HTR-8/SVneo (cell line): ENCODE results near the gene PTPN14.

Source experiments
- DNase-seq: peaks from one replicate; pipeline ENCODE4 v3.0.0; 2011; ENCODE audit warnings: low spot score, mixed read lengths; ENCODE audit not compliant: insufficient read length
- FAIRE-seq: peaks from 2 replicates; lab custom pipeline; 2011; peaks lifted over from hg19 to GRCh38; lab: Jason Lieb, UNC

Gene PTPN14

DNA sequence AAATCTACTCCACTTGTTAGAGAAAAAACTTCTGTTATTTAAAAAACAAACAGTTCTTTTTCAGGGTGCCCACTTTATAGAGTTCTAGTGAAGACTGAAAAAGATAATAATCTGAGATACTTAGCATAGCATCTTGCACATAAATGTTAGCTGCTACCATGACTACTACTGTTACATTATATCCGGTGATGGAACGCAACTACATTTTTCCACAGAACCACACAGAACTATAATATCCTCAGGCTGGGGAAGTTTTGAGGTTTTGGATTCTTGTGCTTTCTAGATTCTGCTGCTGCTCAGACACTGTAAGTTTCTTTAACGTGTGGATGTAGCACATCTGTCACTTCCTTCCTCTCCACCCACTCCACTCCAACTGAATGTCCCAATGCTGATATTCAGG lies 110.3 kb downstream of the PTPN14 start:
- FAIRE-seq (no peak), DNase-seq (no peak)

DNA sequence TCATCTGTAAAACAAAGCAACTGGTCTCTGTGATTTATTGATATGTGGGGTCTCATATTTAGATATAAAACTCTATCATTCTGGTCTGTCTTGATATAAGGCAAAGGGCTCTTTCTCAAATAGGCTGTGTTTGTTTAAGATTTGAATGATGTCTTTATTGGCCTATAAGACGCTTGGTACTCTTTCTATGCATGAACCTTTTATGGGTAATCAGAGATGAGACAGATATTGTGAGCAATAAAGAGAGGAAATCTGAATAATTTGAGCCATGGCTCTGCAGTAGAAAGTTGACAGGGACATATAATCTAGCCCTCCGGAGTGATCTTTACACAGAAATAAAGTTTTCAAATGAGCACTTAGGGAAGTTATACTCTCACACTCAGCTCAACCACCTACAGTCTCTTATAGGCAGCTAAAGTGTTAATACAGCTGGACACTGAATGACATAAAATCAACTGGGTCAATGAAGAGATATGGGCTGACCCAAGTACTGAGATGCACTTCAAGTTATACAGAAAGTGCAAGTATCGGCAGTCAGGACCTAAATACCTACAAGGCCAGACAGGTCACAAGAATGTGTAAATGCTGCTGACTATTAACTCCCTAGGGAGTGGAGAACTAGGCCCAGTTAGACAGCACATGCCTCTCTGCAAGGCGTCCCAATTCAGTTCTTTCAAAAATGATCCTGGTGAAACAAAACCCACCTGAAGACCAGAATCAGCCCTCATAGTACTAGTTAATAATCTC lies 111.0 kb downstream of the PTPN14 start:
- DNase-seq (no peak), FAIRE-seq (no peak)

DNA sequence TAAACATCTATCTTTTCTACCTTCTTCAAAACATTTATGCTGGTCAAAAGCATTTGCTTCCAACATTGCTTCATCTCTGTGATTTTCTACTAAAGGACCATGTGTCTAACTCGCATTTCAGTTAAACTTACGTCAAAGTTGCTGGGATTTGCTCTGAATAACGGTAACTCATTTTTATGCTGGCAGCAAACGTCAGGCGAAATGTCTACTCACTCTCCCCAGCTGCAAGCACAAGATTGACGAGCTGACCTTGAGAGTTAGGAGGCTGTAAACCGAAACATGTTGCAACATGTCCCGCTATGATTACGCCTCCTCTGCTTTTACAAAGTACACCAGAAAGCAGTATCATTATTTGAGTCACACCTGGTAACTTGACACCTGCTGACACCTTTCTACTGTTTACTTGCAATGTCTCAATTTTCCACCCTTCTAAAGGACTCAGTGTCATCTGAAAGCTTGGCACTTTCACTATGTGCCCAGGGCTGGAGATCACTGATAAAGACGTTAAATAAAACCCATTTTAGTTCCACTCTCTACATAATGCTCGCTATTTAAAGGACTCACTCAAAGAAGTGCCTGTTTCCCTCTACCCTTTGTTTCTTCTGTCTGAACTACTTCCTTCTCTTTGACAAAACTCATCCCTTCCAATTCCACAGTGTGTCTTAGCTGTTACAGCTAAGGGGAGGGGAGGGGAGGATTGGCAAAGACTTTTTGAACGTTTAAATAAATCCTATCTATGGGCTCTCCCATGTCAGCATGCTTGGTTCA lies 111.9 kb downstream of the PTPN14 start:
- DNase-seq, result peak; percentile 79
- FAIRE-seq, result peak; percentile 98

DNA sequence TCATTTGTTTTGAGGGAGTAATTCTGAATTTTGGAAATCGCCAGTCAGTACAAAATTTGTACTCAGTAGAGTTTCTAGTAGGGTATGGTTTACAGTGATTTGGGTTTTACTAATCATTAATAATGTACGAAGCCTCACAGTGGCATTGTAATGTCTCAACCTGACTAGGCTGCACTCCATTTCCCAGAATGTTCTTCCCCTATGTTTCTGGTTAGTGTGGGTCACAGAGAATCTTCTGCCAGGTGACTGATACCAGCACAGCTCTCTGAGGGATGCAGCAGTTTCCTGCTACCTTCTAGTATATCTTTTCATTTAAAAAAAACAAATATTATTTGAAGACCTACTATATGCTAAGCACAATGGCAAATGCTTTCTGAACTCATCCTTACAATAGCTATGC lies 112.9 kb downstream of the PTPN14 start:
- no peak for FAIRE-seq
- no peak for DNase-seq

DNA sequence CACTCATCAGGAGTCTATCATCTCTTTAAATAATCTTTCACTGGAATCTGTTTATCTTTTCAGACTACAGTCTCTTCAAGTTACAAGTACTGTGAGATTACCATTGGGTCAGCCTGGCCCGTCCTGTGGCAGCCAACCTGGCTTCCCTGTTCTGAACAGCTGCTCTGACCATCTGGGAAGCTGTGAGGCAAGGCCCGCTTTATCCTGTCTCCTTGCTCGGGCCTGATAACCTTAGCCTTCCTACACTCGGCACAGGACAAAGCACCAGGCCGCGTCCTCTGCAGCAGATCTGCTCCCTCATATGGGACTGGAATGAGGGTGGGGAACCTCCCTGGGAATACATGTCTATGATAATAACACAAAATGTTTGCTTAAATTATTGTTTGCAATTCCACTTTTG lies 113.3 kb downstream of the PTPN14 start:
- no peak for DNase-seq
- FAIRE-seq, result no peak

DNA sequence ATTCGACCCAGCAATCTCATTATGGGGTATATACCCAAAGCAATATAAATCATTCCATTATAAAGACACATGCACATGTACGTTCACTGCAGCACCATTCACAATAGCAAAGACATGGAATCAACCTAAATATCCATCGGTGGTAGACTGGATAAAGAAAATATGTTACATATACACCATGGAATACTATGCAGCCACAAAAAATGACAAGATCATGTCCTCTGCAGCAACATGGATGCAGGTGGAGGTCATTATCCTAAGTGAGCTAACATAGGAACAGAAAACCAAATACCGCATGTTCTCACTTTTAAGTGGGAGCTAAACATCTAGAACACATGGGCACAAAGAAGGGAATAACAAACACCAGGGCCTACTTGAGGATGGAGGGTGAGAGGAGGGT lies 115.5 kb downstream of the PTPN14 start:
- FAIRE-seq, result no peak
- DNase-seq, result no peak

DNA sequence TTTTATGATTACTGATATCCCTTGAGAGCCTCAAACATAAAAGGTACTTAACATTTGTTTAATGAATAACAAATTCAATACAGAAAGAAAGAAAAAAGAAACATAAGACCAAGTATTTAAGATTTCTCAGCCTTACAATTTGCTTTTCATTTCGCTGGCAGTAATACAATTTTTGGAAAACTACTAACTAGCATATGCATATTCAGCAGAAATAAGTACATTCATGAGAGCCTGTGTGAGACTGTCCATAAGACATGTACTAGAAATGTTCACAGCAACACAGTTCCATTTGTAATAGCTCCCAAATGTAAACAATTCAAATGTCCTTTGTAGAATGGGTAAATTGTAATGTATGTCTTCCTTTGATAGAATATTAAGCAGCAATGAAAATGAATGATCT lies 119.2 kb downstream of the PTPN14 start:
- FAIRE-seq (no peak), DNase-seq (no peak)

DNA sequence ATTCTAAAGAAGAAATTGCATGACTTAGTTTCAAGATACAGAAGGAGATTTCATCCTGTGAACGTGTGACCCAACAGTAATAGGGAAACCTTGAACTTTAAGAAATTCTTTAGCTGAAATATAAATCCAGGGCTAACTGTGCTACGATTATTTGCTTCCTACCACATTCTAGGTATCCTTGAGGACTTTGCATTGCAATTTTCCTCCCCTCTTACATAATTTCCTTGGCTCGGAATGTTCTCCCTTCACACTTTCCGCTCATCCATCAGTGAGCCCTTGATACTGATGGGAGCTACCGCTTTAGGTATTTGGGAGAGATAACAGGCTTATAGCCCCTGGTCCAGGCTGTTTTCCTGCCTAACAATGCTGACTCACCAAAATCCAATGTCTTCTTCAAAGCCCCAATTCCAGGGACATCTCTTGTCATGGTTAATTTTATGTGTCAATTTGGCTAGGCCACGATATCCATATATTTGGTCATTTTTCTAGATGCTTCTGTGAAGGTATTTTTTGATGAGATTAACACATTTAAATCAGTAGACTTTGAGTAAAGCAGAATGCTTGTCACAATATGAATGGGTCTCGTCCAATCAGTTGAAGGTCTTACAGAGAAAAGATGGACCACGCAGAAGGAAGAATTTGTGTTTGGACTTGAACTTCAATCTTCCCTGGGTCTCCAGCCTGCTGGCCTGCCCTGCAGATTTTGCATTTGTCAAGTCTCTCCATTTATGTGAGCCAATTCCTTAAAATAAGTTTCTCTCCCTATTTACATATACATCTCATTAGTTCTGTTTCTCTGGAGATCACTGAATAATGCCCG lies 121.2 kb downstream of the PTPN14 start:
- DNase-seq, result no peak
- no peak for FAIRE-seq

DNA sequence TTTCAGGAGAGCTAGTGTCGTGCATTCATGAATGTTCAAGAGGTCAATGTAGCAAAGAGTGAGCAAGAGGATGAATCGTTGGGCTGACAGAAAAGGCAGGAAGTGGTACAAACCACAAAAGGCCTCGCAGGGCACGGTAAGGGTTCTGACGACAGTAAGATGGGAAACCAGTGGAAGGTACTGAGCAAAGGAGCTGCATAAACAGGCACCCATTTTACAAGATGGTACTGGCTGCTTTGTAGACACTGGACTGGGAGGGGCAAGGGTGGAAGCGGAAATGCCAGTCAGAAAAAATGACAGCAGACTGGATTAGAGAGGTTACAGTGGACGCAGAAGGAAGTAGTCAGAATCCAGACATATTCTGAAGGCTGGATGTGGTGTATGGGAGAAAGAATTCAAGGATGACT lies 123.5 kb downstream of the PTPN14 start:
- peak; percentile 95 for FAIRE-seq
- peak; percentile 86 for DNase-seq

DNA sequence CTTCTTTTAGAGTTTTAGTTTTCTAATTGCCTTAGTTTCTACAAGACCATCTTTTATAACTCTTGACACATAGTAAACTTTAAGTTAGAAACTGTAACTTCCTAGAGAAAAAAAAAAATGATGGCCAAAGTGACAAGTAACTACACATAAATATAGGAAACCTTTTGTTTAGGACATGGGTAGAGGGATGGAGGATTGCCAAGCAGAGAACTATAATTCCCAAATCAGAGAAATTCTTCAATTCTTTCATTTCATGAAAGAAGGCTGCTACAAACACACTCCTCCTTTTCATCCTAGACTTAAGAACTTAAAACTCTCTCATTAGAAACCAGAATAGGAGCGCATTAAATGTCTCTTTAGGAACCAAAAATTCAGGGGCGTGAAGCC lies 125.0 kb downstream of the PTPN14 start:
- DNase-seq, result no peak
- FAIRE-seq, result no peak

DNA sequence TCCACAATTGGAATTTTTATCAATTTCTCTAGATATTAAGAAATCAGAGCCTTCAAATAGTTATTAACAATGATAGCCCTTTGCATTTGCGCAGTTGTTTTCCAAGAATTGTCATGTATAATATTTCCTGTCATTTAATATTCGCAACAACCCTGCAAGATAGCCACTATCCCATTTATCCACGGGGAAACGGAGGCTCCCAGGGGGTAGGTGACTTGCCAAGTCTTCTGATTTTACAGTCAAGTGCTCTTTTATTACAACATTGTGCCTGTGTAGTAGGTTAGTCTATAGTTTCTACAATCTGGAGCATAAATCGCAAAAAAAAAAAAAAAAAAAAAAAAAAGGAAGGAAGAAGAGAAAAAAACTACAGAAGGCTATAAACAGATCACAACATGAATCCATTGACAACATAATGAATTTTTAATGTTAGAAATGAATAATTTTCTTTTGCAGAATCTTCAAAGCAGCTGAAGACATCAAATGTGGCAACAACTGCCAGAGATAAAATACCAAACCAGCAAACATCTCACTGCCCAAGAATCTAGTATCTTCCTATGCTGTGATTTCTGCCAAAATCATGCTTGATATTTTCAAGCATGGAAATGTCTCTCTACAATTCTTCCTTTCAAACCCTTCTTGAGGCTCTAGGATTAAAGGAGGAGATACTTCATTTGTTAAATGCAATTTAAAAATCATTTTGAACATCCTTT lies 125.5 kb downstream of the PTPN14 start:
- no peak for FAIRE-seq
- DNase-seq, result no peak

DNA sequence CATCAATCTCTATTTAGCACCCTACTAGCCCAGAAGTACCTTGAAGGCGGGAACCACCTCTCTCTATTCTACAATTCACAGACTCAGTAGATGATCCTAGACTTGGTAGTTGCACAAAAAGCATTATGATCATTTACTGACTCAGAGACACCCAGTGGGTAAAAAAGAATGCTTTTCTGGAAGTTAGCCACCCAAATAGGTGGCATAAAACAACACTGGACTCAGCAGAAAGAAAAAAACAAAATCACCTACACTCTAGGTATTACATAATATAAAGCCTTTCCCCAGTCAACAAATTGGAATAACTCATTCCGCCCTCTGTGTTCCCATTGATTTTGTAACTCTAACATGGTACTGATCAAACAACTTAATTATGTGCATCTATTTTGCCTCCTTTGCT lies 126.3 kb downstream of the PTPN14 start:
- FAIRE-seq, result no peak
- DNase-seq, result no peak

DNA sequence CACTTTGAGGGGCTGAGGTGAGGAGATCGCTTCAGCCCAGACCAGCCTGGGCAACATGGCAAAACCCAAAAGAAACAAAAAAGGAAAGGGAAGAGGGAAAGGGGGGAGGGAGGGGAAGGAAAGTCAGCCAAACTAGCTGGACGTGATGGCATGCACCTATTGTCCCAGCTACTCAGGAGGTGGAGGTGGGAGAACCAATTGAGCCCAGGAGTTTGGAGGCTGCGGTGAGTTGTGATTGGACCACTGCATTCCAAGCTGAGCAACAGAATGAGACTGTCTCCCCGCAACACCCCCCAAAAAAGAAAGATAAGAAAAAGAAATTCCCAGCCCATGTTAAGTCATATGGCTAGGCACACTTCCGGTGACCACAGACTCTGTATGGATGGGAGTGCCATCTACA lies 128.4 kb downstream of the PTPN14 start:
- FAIRE-seq (peak; percentile 54), DNase-seq (no peak)

DNA sequence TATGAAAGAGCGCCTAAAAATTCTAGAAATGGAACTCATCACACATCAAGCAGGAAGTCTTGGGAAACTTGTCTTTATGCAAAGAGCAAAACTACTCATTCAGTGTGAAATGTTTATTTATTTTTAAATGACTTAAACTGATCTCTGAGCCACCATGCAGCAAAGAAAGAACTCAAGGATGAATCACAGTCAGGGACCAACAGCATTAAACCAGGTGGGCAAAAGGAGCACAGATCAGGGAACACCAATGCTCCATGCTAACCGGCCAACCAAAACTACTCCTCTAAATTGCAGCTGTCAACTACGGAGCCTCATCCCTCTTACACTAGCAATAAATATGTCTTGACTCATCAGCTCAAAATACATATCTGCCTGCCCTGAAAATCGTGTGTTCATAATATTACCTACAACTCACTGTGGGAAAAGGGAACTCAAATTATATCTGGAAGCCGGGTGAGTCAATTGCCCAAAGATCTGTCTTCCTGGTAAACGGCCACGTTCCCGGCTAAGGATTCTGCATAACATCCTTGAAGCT lies 129.2 kb downstream of the PTPN14 start:
- DNase-seq (peak; percentile 58), FAIRE-seq (peak; percentile 86)

DNA sequence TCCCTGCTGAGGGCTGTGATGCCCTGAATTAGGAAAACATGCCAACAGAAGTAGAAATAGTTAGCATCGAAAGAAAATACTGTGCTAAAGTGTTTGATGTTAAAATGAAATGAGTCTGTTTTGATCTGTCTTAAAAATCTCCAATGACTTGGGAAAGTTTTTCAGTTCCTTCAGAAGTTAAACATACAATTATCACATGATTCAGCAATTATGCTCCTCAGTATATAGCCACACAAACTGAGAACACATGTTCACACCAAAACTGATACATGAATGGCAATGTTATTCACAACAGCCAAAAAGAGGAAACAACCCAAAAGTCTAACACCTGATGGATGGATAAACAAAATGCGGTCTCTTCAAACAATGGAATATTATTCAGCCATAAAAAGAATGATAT lies 130.6 kb downstream of the PTPN14 start:
- no peak for FAIRE-seq
- DNase-seq, result no peak

DNA sequence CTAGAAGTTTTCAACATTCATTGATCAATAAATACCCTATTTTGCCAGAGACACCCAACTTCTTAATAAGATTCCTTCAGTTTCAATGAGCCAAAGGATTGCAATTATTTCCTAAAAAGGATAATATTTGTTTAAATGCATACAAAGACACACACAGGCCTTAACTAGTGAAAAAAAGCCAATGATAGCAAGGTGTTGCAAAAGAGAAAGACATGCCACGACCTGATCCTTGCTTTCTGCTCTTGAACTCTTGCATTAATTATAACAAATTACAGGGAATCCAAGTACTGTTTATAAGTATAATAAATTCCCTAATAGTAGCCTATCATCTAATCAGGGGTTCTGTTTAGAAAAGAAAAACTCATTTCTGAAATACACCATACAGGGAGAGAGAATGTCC lies 131.1 kb downstream of the PTPN14 start:
- DNase-seq, result no peak
- no peak for FAIRE-seq

DNA sequence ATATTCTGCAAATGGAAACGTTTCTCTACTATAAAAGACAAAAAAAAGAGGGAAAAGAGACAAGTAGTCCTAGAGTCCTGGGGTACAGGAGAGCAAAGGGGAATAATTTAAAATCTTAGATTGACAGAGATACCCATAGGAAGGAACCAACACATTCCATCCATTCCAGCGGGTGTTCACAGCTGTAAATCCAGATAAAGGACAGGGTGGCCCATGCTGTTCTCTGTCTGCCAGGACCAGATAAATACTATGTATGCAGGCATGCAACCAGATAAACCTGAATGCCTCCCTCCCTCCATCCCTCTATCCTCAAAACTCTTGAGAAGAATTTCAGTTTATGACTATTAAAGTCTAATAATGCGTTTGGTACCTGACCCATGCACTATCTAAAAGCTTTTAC lies 131.8 kb downstream of the PTPN14 start:
- no peak for DNase-seq
- FAIRE-seq, result no peak

DNA sequence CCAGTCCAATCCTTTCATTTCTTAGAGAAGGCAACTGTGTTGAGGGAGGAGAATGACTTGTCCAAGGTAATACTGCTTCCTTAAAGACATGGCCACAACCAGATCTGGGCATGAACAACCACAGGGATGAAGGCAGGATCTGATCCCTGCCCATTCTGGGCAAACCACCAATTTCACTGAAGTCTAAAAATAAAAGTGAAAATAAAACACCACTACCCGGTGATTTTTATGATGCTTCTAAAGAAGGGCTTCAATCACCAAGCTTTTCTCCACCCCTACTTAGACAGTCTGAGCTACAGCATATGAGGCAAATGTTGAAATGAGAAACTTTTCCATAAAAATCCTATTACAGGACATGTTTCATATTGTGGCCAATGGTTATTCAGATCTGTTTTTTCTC lies 133.0 kb downstream of the PTPN14 start:
- FAIRE-seq, result no peak
- no peak for DNase-seq

DNA sequence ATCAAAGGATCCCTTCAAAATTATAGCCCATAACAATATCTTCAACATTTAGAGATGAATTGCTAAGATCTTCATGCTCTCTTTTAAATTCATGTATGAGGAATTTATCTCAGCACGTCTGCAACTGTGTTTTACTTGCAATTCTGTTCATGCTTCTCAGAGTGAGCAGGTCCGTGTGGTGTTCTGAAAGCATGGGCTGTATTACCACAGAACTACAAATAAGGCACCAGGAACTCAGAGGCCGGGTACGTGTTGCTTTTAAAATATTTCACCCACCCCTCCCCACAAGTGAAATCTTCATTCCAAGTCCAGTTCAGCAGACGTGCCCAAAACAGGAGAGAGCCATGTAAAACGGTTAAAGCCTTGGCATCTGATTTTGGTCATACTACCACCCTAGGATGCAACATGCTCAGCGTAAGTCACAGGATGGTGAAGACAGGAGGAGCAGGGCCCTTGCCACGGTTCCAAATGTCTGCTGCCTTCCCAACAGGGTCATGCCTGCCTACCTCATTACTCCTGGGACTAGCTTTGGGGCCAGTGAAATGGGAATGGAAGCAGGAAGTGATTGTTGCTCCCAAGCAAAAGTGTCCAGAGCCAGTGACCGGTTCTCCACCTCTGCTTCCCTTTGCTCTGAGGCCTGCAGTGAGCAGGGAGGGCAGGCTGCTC lies 133.7 kb downstream of the PTPN14 start:
- no peak for FAIRE-seq
- DNase-seq, result no peak

DNA sequence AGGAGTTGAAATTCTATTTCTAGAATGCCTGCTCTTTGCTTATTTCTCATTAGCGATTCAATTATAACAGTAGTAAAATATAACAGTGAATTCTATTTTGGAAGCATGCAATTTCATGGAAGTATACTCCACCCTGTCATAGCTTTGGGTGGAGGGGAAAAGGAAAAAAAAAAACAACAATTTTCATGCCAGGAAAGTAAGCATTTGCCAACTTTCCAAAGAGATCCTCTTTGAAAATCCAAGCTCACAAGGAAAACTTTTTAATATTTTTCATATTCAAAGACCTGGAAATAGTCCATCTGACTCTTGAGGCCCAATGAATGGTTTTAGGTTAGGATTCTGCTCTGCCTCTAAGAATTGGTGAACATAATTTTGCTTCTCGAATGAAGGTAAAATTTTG lies 134.5 kb downstream of the PTPN14 start:
- no peak for DNase-seq
- no peak for FAIRE-seq
